ENCODE results near the gene PROCR. TPM values are rescaled to one million over a fixed set of nuclear protein-coding genes. Genes with fewer than 3 reads are reported as not detected.

The PROCR gene
- total and polyA plus RNA-seq, 4 donors = 14.4 to 31.0 (median 24.4) TPM

- no peak for DNase-seq
- 38 to 68% methylated on average over 2 of the region's 2 CpGs for WGBS, 2 donors
- no peak overlapping the region for H3K27ac ChIP-seq (ENCODE audit: low read depth in 1 of 2, low read length in 1 of 2)
- TF ChIP-seq, protein P1, sequence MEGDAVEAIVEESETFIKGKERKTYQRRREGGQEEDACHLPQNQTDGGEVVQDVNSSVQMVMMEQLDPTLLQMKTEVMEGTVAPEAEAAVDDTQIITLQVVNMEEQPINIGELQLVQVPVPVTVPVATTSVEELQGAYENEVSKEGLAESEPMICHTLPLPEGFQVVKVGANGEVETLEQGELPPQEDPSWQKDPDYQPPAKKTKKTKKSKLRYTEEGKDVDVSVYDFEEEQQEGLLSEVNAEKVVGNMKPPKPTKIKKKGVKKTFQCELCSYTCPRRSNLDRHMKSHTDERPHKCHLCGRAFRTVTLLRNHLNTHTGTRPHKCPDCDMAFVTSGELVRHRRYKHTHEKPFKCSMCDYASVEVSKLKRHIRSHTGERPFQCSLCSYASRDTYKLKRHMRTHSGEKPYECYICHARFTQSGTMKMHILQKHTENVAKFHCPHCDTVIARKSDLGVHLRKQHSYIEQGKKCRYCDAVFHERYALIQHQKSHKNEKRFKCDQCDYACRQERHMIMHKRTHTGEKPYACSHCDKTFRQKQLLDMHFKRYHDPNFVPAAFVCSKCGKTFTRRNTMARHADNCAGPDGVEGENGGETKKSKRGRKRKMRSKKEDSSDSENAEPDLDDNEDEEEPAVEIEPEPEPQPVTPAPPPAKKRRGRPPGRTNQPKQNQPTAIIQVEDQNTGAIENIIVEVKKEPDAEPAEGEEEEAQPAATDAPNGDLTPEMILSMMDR (IDR thresholded peaks at IDR 0.05; ENCODE audit: control extremely low read depth, extremely low read depth) = no peak
- no peak overlapping the region for H3K4me3 ChIP-seq
- no peak for ATAC-seq (ENCODE audit: insufficient read depth, low FRiP score)
- H3K4me1 ChIP-seq (ENCODE audit: control insufficient read depth in 5 of 5, insufficient read depth in 5 of 5, low read length in 5 of 5) = no peaks in the 10 kb centered on the region
- no peaks in the 10 kb centered on the region for H3K9me3 ChIP-seq (ENCODE audit: control insufficient read depth in 4 of 4, insufficient read depth in 3 of 4, low read length in 3 of 4)
- no peak overlapping the region for H3K9ac ChIP-seq (ENCODE audit: insufficient read depth in 1 of 2, low read length in 2 of 2)
- peaks cover 8 to 35% (median 16%) of the 10 kb centered on the region in 4 donors for H3K36me3 ChIP-seq (ENCODE audit: control insufficient read depth in 4 of 4, insufficient read depth in 4 of 4, low read length in 4 of 4)
- no peaks in the 10 kb centered on the region for H3K27me3 ChIP-seq (ENCODE audit: control insufficient read depth in 3 of 3, insufficient read depth in 3 of 3, low read length in 2 of 3)
Observed at GRCh38 chr20:35129647-35130069, 42.2 kb upstream of the PROCR start.

GRCh38 chr20:35131934-35132333, 39.9 kb upstream of the PROCR start:
- Histone ChIP-seq H3K9me3 (ENCODE audit: control insufficient read depth in 4 of 4, insufficient read depth in 3 of 4, low read length in 3 of 4) (no peaks in the 10 kb centered on the region), H3K27me3 (ENCODE audit: control insufficient read depth in 3 of 3, insufficient read depth in 3 of 3, low read length in 2 of 3) (no peaks in the 10 kb centered on the region), H3K27ac (ENCODE audit: low read depth in 1 of 2, low read length in 1 of 2) (no peak overlapping the region), H3K36me3 (ENCODE audit: control insufficient read depth in 4 of 4, insufficient read depth in 4 of 4, low read length in 4 of 4) (peaks cover 7 to 39% (median 18%) of the 10 kb centered on the region in 4 donors), H3K4me1 (ENCODE audit: control insufficient read depth in 5 of 5, insufficient read depth in 5 of 5, low read length in 5 of 5) (no peaks in the 10 kb centered on the region), H3K9ac (ENCODE audit: insufficient read depth in 1 of 2, low read length in 2 of 2) (no peak overlapping the region), H3K4me3 (no peak overlapping the region)
- TF ChIP-seq, protein P1 (IDR thresholded peaks at IDR 0.05; ENCODE audit: control extremely low read depth, extremely low read depth) = no peak
- ATAC-seq (ENCODE audit: insufficient read depth, low FRiP score) = no peak
- 86 to 88% methylated on average over 4 of the region's 4 CpGs for WGBS, 2 donors
- DNase-seq = peak in 1 of 3 donors; percentile 39

GRCh38 chr20:35133031-35133430, 38.8 kb upstream of the PROCR start:
- ATAC-seq (ENCODE audit: insufficient read depth, low FRiP score) (no peak), DNase-seq (no peak)
- Histone ChIP-seq H3K27me3 (ENCODE audit: control insufficient read depth in 3 of 3, insufficient read depth in 3 of 3, low read length in 2 of 3) (no peaks in the 10 kb centered on the region), H3K4me3 (no peak overlapping the region), H3K4me1 (ENCODE audit: control insufficient read depth in 5 of 5, insufficient read depth in 5 of 5, low read length in 5 of 5) (no peaks in the 10 kb centered on the region), H3K9me3 (ENCODE audit: control insufficient read depth in 4 of 4, insufficient read depth in 3 of 4, low read length in 3 of 4) (peaks cover 0 to 2% (median 0%) of the 10 kb centered on the region in 4 donors), H3K9ac (ENCODE audit: insufficient read depth in 1 of 2, low read length in 2 of 2) (no peak overlapping the region), H3K27ac (ENCODE audit: low read depth in 1 of 2, low read length in 1 of 2) (no peak overlapping the region), H3K36me3 (ENCODE audit: control insufficient read depth in 4 of 4, insufficient read depth in 4 of 4, low read length in 4 of 4) (peaks cover 8 to 47% (median 19%) of the 10 kb centered on the region in 4 donors)
- 93 to 95% methylated on average over 5 of the region's 5 CpGs for WGBS, 2 donors
- TF ChIP-seq, protein P1 (IDR thresholded peaks at IDR 0.05; ENCODE audit: control extremely low read depth, extremely low read depth) = no peak

GRCh38 chr20:35133735-35134134, 38.1 kb upstream of the PROCR start:
- WGBS, 2 donors = 85 to 92% methylated on average over 5 of the region's 5 CpGs
- TF ChIP-seq, protein P1 (IDR thresholded peaks at IDR 0.05; ENCODE audit: control extremely low read depth, extremely low read depth) = no peak
- no peak for DNase-seq
- Histone ChIP-seq H3K27ac (ENCODE audit: low read depth in 1 of 2, low read length in 1 of 2) (no peak overlapping the region), H3K9me3 (ENCODE audit: control insufficient read depth in 4 of 4, insufficient read depth in 3 of 4, low read length in 3 of 4) (peaks cover 0 to 2% (median 0%) of the 10 kb centered on the region in 4 donors), H3K4me3 (no peak overlapping the region), H3K36me3 (ENCODE audit: control insufficient read depth in 4 of 4, insufficient read depth in 4 of 4, low read length in 4 of 4) (peaks cover 11 to 47% (median 19%) of the 10 kb centered on the region in 4 donors), H3K4me1 (ENCODE audit: control insufficient read depth in 5 of 5, insufficient read depth in 5 of 5, low read length in 5 of 5) (no peaks in the 10 kb centered on the region), H3K27me3 (ENCODE audit: control insufficient read depth in 3 of 3, insufficient read depth in 3 of 3, low read length in 2 of 3) (no peaks in the 10 kb centered on the region), H3K9ac (ENCODE audit: insufficient read depth in 1 of 2, low read length in 2 of 2) (no peak overlapping the region)
- ATAC-seq (ENCODE audit: insufficient read depth, low FRiP score) = no peak

All from lung (tissue), 12 donors.